Pancreas (tissue), 10 donors: Measurements from ENCODE around the gene ZNF326. TPM values are rescaled to one million over a fixed set of nuclear protein-coding genes. Genes with fewer than 3 reads are reported as not detected.
"Not testable (repeated sequence)": the region's sequence is repeated elsewhere in the genome, so short reads cannot be mapped to it uniquely, and the experiment has no call there.

Experiments used
- ATAC-seq, 4 donors: fragments of 200-7000 bp; cut with Tn5 transposase; one replicate each; pipeline versions ENCODE4 v1.8.0 to v1.9.1; 2020; ENCODE audit warnings: mild to moderate bottlenecking in 4 of 4, moderate library complexity in 4 of 4
- DNase-seq, 6 donors: peaks; one replicate each; pipeline ENCODE4 v3.0.0-alpha.2; 2020
- FAIRE-seq: peaks from 2 replicates; lab custom pipeline; 2012; peaks lifted over from hg19 to GRCh38; lab: Jason Lieb, UNC
- H3K27ac ChIP-seq, 4 donors: fragments of 200-600 bp; sonication (generic); 1 replicate in 3 of 4; 2 replicates in 1 of 4; pipeline versions ENCODE4 v1.5.0 to v1.8.0; 2020
- H3K27me3 ChIP-seq, 4 donors: fragments of 200-600 bp; one replicate each; pipeline ENCODE4 v1.8.0; 2021
- H3K36me3 ChIP-seq, 3 donors: fragments of 200-600 bp; sonication (generic) in 1 of 3; one replicate each; pipeline versions ENCODE4 v1.5.0 to v1.8.0; 2020 to 2021
- H3K4me1 ChIP-seq, 3 donors: fragments of 200-600 bp; one replicate each; pipeline ENCODE4 v1.8.0; 2021
- H3K4me3 ChIP-seq, 4 donors: fragments of 200-600 bp; sonication (generic) in 2 of 4; one replicate each; pipeline versions ENCODE4 v1.5.0 to v1.8.0; 2020 to 2021
- H3K9me3 ChIP-seq, 4 donors: fragments of 200-600 bp; one replicate each; pipeline ENCODE4 v1.8.0; 2021
- CTCF ChIP-seq, 4 donors: fragments of 200-600 bp; sonication (generic) in 3 of 4; IDR thresholded peaks; one replicate each; pipeline versions ENCODE4 v1.5.0 to v1.8.0; 2021; ENCODE audit warnings: antibody characterized with exemption in 4 of 4
- WGBS, 2 donors: extraction: QIAGEN DNeasy Blood & Tissue Kit; methylation state at CpG; one replicate each; pipeline ENCODE4 v1.1.7; 2013; 5-methylcytosine and 5-hydroxymethylcytosine counted together
- intact Hi-C, 3 donors: fragments of 100-400 bp; cut with DNase I; formaldehyde crosslinking; loops; one replicate each; pipeline versions ENCODE4 v1.11.1 to v1.14.2; 2022
- polyA plus RNA-seq, 2 donors: library from polyadenylated mRNA; stranded (reverse); fragments of 200-250 nt; gene quantifications; one replicate each; pipeline ENCODE4 v1.2.3, GENCODE V29; 2013
- total RNA-seq, 6 donors: library from RNA; stranded (reverse); fragmentation: NEBNext Ultra II Directional in 4 of 6; extraction: Animal tissue kit (Norgen Biotek cat#: 25700) in 4 of 6; gene quantifications; one replicate each; pipeline versions ENCODE4 v1.2.1 to v1.2.4, GENCODE V29; 2021 to 2023
- donor health status: healthy with polysubstance abuse.
- donor health status: DM: no; HTN: no; CAD: no; lungs with moderate emphysema.
- donor health status: DM: no; HTN: no; CAD: no.
- donor health status: control.
- donor health status: control.
- donor health status: Bipolar disorder and iron deficiency.
- donor health status: DM: yes; HTN: yes; CAD: no.
- donor health status: DM: no; HTN: no; CAD: no.
- donor health status: DM: no; HTN: no; CAD: no.
- donor health status: DM: yes; HTN: yes; CAD: no.

ZNF326 gene
- total and polyA plus RNA-seq, 8 donors: 8.8 to 14.8 (median 10.6) TPM

GRCh38 chr1:90048043-90048442, 53.1 kb downstream of the ZNF326 start:
- TF ChIP-seq CTCF (IDR thresholded peaks at IDR 0.05): no peak
- 69 to 80% methylated on average over 5 of the region's 5 CpGs for WGBS, 2 donors
- no peaks in the 10 kb centered on the region for H3K4me1 ChIP-seq
- intact Hi-C loops: no loop called here
- ATAC-seq: no peak
- no peak for DNase-seq
- H3K27ac ChIP-seq: no peak overlapping the region
- no peak overlapping the region for H3K4me3 ChIP-seq
- H3K27me3 ChIP-seq: no peaks in the 10 kb centered on the region
- H3K36me3 ChIP-seq: no peaks in the 10 kb centered on the region
- FAIRE-seq: no peak
- H3K9me3 ChIP-seq: no peaks in the 10 kb centered on the region

- intact Hi-C loops: not testable (repeated sequence)
Observed at GRCh38 chr1:90062700-90063643, 68.1 kb downstream of the ZNF326 start.

GRCh38 chr1:90064109-90064508, 69.2 kb downstream of the ZNF326 start:
- H3K4me3 ChIP-seq, H3K27ac ChIP-seq, FAIRE-seq, DNase-seq, H3K27me3 ChIP-seq, H3K9me3 ChIP-seq, H3K4me1 ChIP-seq, intact Hi-C loops, ATAC-seq, H3K36me3 ChIP-seq: not testable (repeated sequence)
- WGBS, 2 donors: 66 to 86% methylated on average over 6 of the region's 6 CpGs

More at GRCh38 chr1:90062700-90063643, 68.1 kb downstream of the ZNF326 start:
- FAIRE-seq, H3K27ac ChIP-seq, H3K27me3 ChIP-seq, H3K4me1 ChIP-seq, H3K9me3 ChIP-seq, ATAC-seq, H3K4me3 ChIP-seq, H3K36me3 ChIP-seq, DNase-seq: not testable (repeated sequence)
- WGBS, 2 donors: 73 to 87% methylated on average over 26 to 29 of the region's 31 CpGs

- no peak for TF ChIP-seq CTCF (IDR thresholded peaks at IDR 0.05)
- ATAC-seq (no peak), DNase-seq (no peak), FAIRE-seq (no peak)
- WGBS, 2 donors: 47 to 70% methylated on average over 3 of the region's 3 CpGs
- intact Hi-C loops: no loop called here
- Histone ChIP-seq H3K27me3 (no peaks in the 10 kb centered on the region), H3K4me3 (no peak overlapping the region), H3K36me3 (no peaks in the 10 kb centered on the region), H3K4me1 (no peaks in the 10 kb centered on the region), H3K27ac (no peak overlapping the region), H3K9me3 (no peaks in the 10 kb centered on the region)
Observed at GRCh38 chr1:90067194-90067931, 72.5 kb downstream of the ZNF326 start.

GRCh38 chr1:90068611-90069280, 73.8 kb downstream of the ZNF326 start:
- H3K27me3 ChIP-seq: no peaks in the 10 kb centered on the region
- no peak overlapping the region for H3K27ac ChIP-seq
- H3K9me3 ChIP-seq: no peaks in the 10 kb centered on the region
- 84 to 88% methylated on average over 5 of the region's 5 CpGs for WGBS, 2 donors
- FAIRE-seq (no peak), DNase-seq (no peak), ATAC-seq (no peak)
- no peak overlapping the region for H3K4me3 ChIP-seq
- H3K4me1 ChIP-seq: no peaks in the 10 kb centered on the region
- H3K36me3 ChIP-seq: no peaks in the 10 kb centered on the region
- intact Hi-C loops: no loop called here
- TF ChIP-seq CTCF (IDR thresholded peaks at IDR 0.05): no peak
